Measurements from ENCODE around the gene SSPN.

Gene SSPN

GRCh38 chr12:26219736-26220135, 24.4 kb downstream of the SSPN start:
- Histone ChIP-seq H4K20me1 (ENCODE audit: insufficient read depth, low read length) (no peaks in the 10 kb centered on the region), H3K9ac (ENCODE audit: low read length) (no peak overlapping the region), H2AFZ (ENCODE audit: low read length) (no peak overlapping the region), H3K79me2 (ENCODE audit: low read length) (no peaks in the 10 kb centered on the region), H3K9me3 (replicated peaks; ENCODE audit: insufficient read depth, low read length) (no peaks in the 10 kb centered on the region), H3K4me3 (ENCODE audit: low read length) (no peak overlapping the region), H3K27me3 (replicated peaks; ENCODE audit: insufficient read depth, low read length) (no peaks in the 10 kb centered on the region), H3K9me2 (replicated peaks; ENCODE audit: insufficient read depth, low read length) (no peaks in the 10 kb centered on the region), H3F3A (ENCODE audit: insufficient read depth, low read length) (no peaks in the 10 kb centered on the region), H3K36me3 (replicated peaks; ENCODE audit: insufficient read depth, low read length) (no peaks in the 10 kb centered on the region), H3K27ac (ENCODE audit: low read length) (no peak overlapping the region), H3K4me2 (ENCODE audit: low read depth, low read length) (no peak overlapping the region), H3K4me1 (ENCODE audit: low read length) (no peaks in the 10 kb centered on the region)
- no peak for DNase-seq
- TF ChIP-seq EZH2phosphoT487 (IDR thresholded peaks at IDR 0.05; ENCODE audit: low read length) (no peak), EZH2 (optimal IDR thresholded peaks at IDR 0.05; ENCODE audit: low read depth, low read length) (no peak), CTCF (IDR thresholded peaks at IDR 0.05; ENCODE audit: low read length) (no peak)

GRCh38 chr12:26224657-26225056, 29.3 kb downstream of the SSPN start:
- Histone ChIP-seq H3K9me3 (replicated peaks; ENCODE audit: insufficient read depth, low read length) (no peaks in the 10 kb centered on the region), H3K27ac (ENCODE audit: low read length) (no peak overlapping the region), H2AFZ (ENCODE audit: low read length) (no peak overlapping the region), H3K4me1 (ENCODE audit: low read length) (no peaks in the 10 kb centered on the region), H3K9me2 (replicated peaks; ENCODE audit: insufficient read depth, low read length) (no peaks in the 10 kb centered on the region), H3K27me3 (replicated peaks; ENCODE audit: insufficient read depth, low read length) (no peaks in the 10 kb centered on the region), H3K79me2 (ENCODE audit: low read length) (no peaks in the 10 kb centered on the region), H3F3A (ENCODE audit: insufficient read depth, low read length) (no peaks in the 10 kb centered on the region), H3K9ac (ENCODE audit: low read length) (no peak overlapping the region), H3K4me3 (ENCODE audit: low read length) (no peak overlapping the region), H4K20me1 (ENCODE audit: insufficient read depth, low read length) (no peaks in the 10 kb centered on the region), H3K36me3 (replicated peaks; ENCODE audit: insufficient read depth, low read length) (no peaks in the 10 kb centered on the region), H3K4me2 (ENCODE audit: low read depth, low read length) (no peak overlapping the region)
- DNase-seq = no peak
- no peak for TF ChIP-seq CTCF (IDR thresholded peaks at IDR 0.05; ENCODE audit: low read length)
- TF ChIP-seq EZH2 (optimal IDR thresholded peaks at IDR 0.05; ENCODE audit: low read depth, low read length) = no peak
- no peak for TF ChIP-seq EZH2phosphoT487 (IDR thresholded peaks at IDR 0.05; ENCODE audit: low read length)

GRCh38 chr12:26226122-26226521, 30.7 kb downstream of the SSPN start:
- DNase-seq = no peak
- Histone ChIP-seq H3K4me2 (ENCODE audit: low read depth, low read length) (no peak overlapping the region), H3K27me3 (replicated peaks; ENCODE audit: insufficient read depth, low read length) (no peaks in the 10 kb centered on the region), H3F3A (ENCODE audit: insufficient read depth, low read length) (no peaks in the 10 kb centered on the region), H4K20me1 (ENCODE audit: insufficient read depth, low read length) (no peaks in the 10 kb centered on the region), H3K4me3 (ENCODE audit: low read length) (no peak overlapping the region), H3K9me3 (replicated peaks; ENCODE audit: insufficient read depth, low read length) (no peaks in the 10 kb centered on the region), H3K36me3 (replicated peaks; ENCODE audit: insufficient read depth, low read length) (no peaks in the 10 kb centered on the region), H2AFZ (ENCODE audit: low read length) (no peak overlapping the region), H3K9me2 (replicated peaks; ENCODE audit: insufficient read depth, low read length) (no peaks in the 10 kb centered on the region), H3K9ac (ENCODE audit: low read length) (no peak overlapping the region), H3K79me2 (ENCODE audit: low read length) (no peaks in the 10 kb centered on the region), H3K27ac (ENCODE audit: low read length) (no peak overlapping the region), H3K4me1 (ENCODE audit: low read length) (no peaks in the 10 kb centered on the region)
- no peak for TF ChIP-seq CTCF (IDR thresholded peaks at IDR 0.05; ENCODE audit: low read length)
- TF ChIP-seq EZH2phosphoT487 (IDR thresholded peaks at IDR 0.05; ENCODE audit: low read length) = no peak
- TF ChIP-seq EZH2 (optimal IDR thresholded peaks at IDR 0.05; ENCODE audit: low read depth, low read length) = no peak
